ENCODE results near the gene SPR.

GRCh38 chr2:72940361-72940760, 53.2 kb downstream of the SPR start:
- TF ChIP-seq, protein P1, sequence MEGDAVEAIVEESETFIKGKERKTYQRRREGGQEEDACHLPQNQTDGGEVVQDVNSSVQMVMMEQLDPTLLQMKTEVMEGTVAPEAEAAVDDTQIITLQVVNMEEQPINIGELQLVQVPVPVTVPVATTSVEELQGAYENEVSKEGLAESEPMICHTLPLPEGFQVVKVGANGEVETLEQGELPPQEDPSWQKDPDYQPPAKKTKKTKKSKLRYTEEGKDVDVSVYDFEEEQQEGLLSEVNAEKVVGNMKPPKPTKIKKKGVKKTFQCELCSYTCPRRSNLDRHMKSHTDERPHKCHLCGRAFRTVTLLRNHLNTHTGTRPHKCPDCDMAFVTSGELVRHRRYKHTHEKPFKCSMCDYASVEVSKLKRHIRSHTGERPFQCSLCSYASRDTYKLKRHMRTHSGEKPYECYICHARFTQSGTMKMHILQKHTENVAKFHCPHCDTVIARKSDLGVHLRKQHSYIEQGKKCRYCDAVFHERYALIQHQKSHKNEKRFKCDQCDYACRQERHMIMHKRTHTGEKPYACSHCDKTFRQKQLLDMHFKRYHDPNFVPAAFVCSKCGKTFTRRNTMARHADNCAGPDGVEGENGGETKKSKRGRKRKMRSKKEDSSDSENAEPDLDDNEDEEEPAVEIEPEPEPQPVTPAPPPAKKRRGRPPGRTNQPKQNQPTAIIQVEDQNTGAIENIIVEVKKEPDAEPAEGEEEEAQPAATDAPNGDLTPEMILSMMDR (conservative IDR thresholded peaks at IDR 0.05; ENCODE audit: low read depth, low read length): no peak
- no peak for TF ChIP-seq EZH2 (IDR thresholded peaks at IDR 0.05; ENCODE audit: borderline replicate concordance, low read depth, low read length, poor library complexity, severe bottlenecking)

Measured in A673 (cell line).